ENCODE measurements around the gene WDR88. TPM values are rescaled to one million over a fixed set of nuclear protein-coding genes. Genes with fewer than 3 reads are reported as not detected.

Gene WDR88
- total and polyA plus RNA-seq, 2 of the 4 experiments (the other 2 are of a cell fraction) = not detected

DNA sequence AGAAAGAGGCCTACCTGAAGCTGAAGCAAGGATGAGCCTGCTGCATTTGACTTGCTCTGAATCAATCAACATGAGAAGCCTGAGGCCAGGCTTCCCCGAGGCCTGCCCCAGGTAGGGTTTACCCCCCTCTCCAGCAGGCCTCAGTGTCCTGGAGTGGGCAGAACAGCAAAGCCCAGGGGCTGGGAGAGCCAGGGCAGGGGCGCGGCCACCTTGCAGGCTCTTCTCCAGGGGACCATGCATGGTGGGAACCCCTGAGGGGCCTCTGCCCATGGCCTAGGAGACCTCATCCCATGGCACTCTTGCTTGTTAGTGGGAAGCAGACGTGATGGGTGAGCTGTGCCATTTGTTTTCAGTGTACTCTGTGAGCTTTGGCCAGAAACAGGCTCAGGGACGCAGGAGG, 42.3 kb downstream of the WDR88 start:
- no peak overlapping the region for H3K18ac ChIP-seq (ENCODE audit: low read depth, low read length)
- H2BK15ac ChIP-seq (ENCODE audit: low read depth, low read length) = no peak overlapping the region
- peaks cover 9% of the 10 kb centered on the region for H4K20me1 ChIP-seq (ENCODE audit: insufficient read depth, low read length)
- intact Hi-C loops (cut with micrococcal nuclease) (no loop called here), in situ Hi-C loops (cut with MboI; ENCODE audit: low sequenced_read_pairs) (no loop called here), dilution Hi-C loops (cut with HindIII; ENCODE audit: low sequenced_read_pairs, unreplicated experiment) (no loop called here)
- H3K4ac ChIP-seq (ENCODE audit: low read depth, low read length) = no peak overlapping the region
- H3K14ac ChIP-seq (replicated peaks; ENCODE audit: low read depth, low read length) = no peak overlapping the region
- no peaks in the 10 kb centered on the region for H3K27me3 ChIP-seq (ENCODE audit: control insufficient read depth, insufficient read depth, low read length)
- CTCF ChIA-PET = no interaction called here
- H4K5ac ChIP-seq (ENCODE audit: low read depth, low read length) = no peak overlapping the region
- DNase-seq = no peak
- no peak overlapping the region for H2BK5ac ChIP-seq (ENCODE audit: low read depth, low read length, poor library complexity, severe bottlenecking)
- no peak overlapping the region for H4K91ac ChIP-seq (ENCODE audit: insufficient read depth, low read depth, low read length)
- WGBS, 2 experiments (ENCODE audit: extremely low coverage in 2 of 2, insufficient read length in 1 of 2) = 90% methylated on average over 2 of the region's 5 CpGs; no CpG with 5 or more reads in 1 of the 2 experiments
- H3K9me3 ChIP-seq (ENCODE audit: control insufficient read depth, insufficient read depth, low read length) = no peaks in the 10 kb centered on the region
- no peak overlapping the region for H2AK5ac ChIP-seq (ENCODE audit: low read depth, low read length)
- ATAC-seq (ENCODE audit: low read depth) = no peak
- H3K56ac ChIP-seq (ENCODE audit: extremely low read depth, insufficient read depth, low read length) = no peak overlapping the region
- no peak overlapping the region for H3K23ac ChIP-seq (ENCODE audit: low read depth, low read length)
- H3K4me1 ChIP-seq (ENCODE audit: control insufficient read depth, insufficient read depth, low read length) = peaks cover 10% of the 10 kb centered on the region
- TF ChIP-seq CEBPB (IDR thresholded peaks at IDR 0.05; ENCODE audit: low read depth, low read length) (no peak), FOS (IDR thresholded peaks at IDR 0.05; ENCODE audit: low read depth, low read length) (no peak), BHLHE40 (IDR thresholded peaks at IDR 0.05; ENCODE audit: low read depth, low read length) (no peak), CHD1 (IDR thresholded peaks at IDR 0.05; ENCODE audit: low read depth, low read length) (no peak)
- TF ChIP-seq, protein P1, sequence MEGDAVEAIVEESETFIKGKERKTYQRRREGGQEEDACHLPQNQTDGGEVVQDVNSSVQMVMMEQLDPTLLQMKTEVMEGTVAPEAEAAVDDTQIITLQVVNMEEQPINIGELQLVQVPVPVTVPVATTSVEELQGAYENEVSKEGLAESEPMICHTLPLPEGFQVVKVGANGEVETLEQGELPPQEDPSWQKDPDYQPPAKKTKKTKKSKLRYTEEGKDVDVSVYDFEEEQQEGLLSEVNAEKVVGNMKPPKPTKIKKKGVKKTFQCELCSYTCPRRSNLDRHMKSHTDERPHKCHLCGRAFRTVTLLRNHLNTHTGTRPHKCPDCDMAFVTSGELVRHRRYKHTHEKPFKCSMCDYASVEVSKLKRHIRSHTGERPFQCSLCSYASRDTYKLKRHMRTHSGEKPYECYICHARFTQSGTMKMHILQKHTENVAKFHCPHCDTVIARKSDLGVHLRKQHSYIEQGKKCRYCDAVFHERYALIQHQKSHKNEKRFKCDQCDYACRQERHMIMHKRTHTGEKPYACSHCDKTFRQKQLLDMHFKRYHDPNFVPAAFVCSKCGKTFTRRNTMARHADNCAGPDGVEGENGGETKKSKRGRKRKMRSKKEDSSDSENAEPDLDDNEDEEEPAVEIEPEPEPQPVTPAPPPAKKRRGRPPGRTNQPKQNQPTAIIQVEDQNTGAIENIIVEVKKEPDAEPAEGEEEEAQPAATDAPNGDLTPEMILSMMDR (conservative IDR thresholded peaks at IDR 0.05; ENCODE audit: low read depth, low read length) = no peak
- no peak overlapping the region for H4K8ac ChIP-seq (ENCODE audit: low read depth in 2 of 2, low read length in 2 of 2)
- H3K79me1 ChIP-seq (ENCODE audit: low read depth in 1 of 2, low read length in 2 of 2) = peaks cover 11 to 23% of the 10 kb centered on the region in 2 experiments
- no peak overlapping the region for H2BK120ac ChIP-seq (ENCODE audit: low read depth, low read length)
- H3K9me1 ChIP-seq (ENCODE audit: insufficient read depth, low read length) = peaks cover 12% of the 10 kb centered on the region; the same call in 1 of the 2 replicates
- H3K36me3 ChIP-seq (ENCODE audit: control insufficient read depth, insufficient read depth, low read length) = no peaks in the 10 kb centered on the region
- no TSS peak for BruUV-seq (replicated peaks)
- H3K4me3 ChIP-seq (ENCODE audit: insufficient read depth, low read depth, low read length) = no peak overlapping the region
- H3K9ac ChIP-seq (ENCODE audit: low read depth, low read length) = no peak overlapping the region
- peak overlapping the region; percentile 82 for H2AK9ac ChIP-seq (replicated peaks; ENCODE audit: low read depth, low read length, poor library complexity)
- H3K4me2 ChIP-seq (ENCODE audit: low read depth, low read length) = no peak overlapping the region
- H3K27ac ChIP-seq (ENCODE audit: insufficient read depth, low read length) = no peak overlapping the region
- no peak overlapping the region for H2BK20ac ChIP-seq (ENCODE audit: low read depth, low read length)
- no peak overlapping the region for H2AFZ ChIP-seq (replicated peaks; ENCODE audit: low read length, poor library complexity)
- POLR2A ChIA-PET (ENCODE audit: unreplicated experiment) = no interaction called here

All from IMR-90 (cell line).